Activated CD8-positive, alpha-beta T cell treated with anti-CD3 and anti-CD28 coated beads for 36 hours (primary cell): ENCODE measurements around the gene PFN4. TPM values are rescaled to one million over a fixed set of nuclear protein-coding genes. Genes with fewer than 3 reads are reported as not detected.

Source experiments
- ATAC-seq: fragments of 200-7000 bp; cut with Tn5 transposase; one replicate; pipeline ENCODE4 v1.10.0; 2021; ENCODE audit warnings: mild to moderate bottlenecking, moderate library complexity
- CTCF ChIA-PET: fragments of 350-600 bp; sonication (Branson Sonifier 250); formaldehyde crosslinking; loops from one replicate; lab custom pipeline; 2021; ENCODE audit warnings: antibody characterized with exemption; lab: Charles Lee
- POLR2A ChIA-PET: fragments of 350-600 bp; sonication (Branson Sonifier 250); formaldehyde crosslinking; loops from one replicate; lab custom pipeline; 2021; ENCODE audit warnings: antibody characterized with exemption; lab: Charles Lee
- DNase-seq: peaks from one replicate; pipeline ENCODE4 v3.0.0-alpha.2; 2020
- H3K27ac Mint-ChIP-seq: one replicate; pipeline ENCODE4 v1.8.0; 2021; ENCODE audit warnings: mild to moderate bottlenecking, mixed read lengths
- H3K27me3 Mint-ChIP-seq: one replicate; pipeline ENCODE4 v1.8.0; 2021; ENCODE audit warnings: mixed read lengths
- H3K36me3 Mint-ChIP-seq: one replicate; pipeline ENCODE4 v1.8.0; 2021; ENCODE audit warnings: low read depth, mixed read lengths
- H3K4me1 Mint-ChIP-seq: one replicate; pipeline ENCODE4 v1.8.0; 2021; ENCODE audit warnings: low read depth, mixed read lengths
- H3K4me3 Mint-ChIP-seq: one replicate; pipeline ENCODE4 v1.8.0; 2021; ENCODE audit warnings: mild to moderate bottlenecking, moderate library complexity, mixed read lengths
- H3K9me3 Mint-ChIP-seq: one replicate; pipeline ENCODE4 v1.8.0; 2021; ENCODE audit warnings: mixed read lengths
- CTCF ChIP-seq: fragments of 200-600 bp; IDR thresholded peaks from one replicate; pipeline ENCODE4 v1.8.0; 2022; ENCODE audit warnings: antibody characterized with exemption, mild to moderate bottlenecking
- intact Hi-C: fragments of 100-400 bp; cut with micrococcal nuclease; formaldehyde crosslinking; loops from one replicate; pipeline ENCODE4 v1.10.0; 2022
- total RNA-seq, 2 experiments: library from RNA; stranded (reverse); gene quantifications; one replicate each; pipeline ENCODE4 v1.2.3, GENCODE V29; 2021

Gene PFN4
- total RNA-seq, 2 experiments from 2014 or later: not detected

DNA sequence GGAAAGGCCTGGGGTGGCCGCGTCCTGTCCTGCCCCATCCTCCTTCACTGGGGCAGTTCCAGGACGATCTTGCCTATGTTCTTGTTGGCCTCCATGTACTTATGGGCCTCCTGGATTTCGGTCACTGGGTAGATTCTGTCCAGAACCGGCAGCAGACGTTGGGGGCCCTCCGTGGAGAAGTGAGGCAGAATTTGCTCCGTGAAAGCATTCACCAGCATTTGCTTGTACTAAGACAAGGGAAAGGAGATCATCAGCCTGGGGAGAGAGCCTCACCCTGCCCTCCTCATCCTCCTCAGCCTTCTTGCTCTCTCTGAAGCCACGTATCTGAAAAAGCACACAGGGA lies 45.6 kb downstream of the PFN4 start:
- peak; percentile 12 for DNase-seq
- Mint-ChIP-seq H3K27me3 (no peaks in the 10 kb centered on the region), H3K27ac (peak overlapping the region; percentile 56), H3K9me3 (no peaks in the 10 kb centered on the region), H3K36me3 (peaks cover 20% of the 10 kb centered on the region), H3K4me1 (peaks cover 33% of the 10 kb centered on the region), H3K4me3 (peak overlapping the region; percentile 93)
- ATAC-seq: no peak
- ChIA-PET CTCF (interaction anchor here (1.2 to 5.7 kb wide), 3 partner anchors 12 to 253 kb away, joined by 6 to 27 read pairs (median 24); partner anchors contain the start of gene ATAD2B), POLR2A (interaction anchor here (1.1 to 2.4 kb wide), 4 partner anchors 11 to 152 kb away, joined by 3 to 18 read pairs (median 8); partner anchors contain the start of gene ATAD2B)
- intact Hi-C loops: loop anchor here (5.0 kb wide), 1 partner anchor 150 kb away; the partner anchor contains the start of gene ATAD2B
- TF ChIP-seq CTCF: no peak

DNA sequence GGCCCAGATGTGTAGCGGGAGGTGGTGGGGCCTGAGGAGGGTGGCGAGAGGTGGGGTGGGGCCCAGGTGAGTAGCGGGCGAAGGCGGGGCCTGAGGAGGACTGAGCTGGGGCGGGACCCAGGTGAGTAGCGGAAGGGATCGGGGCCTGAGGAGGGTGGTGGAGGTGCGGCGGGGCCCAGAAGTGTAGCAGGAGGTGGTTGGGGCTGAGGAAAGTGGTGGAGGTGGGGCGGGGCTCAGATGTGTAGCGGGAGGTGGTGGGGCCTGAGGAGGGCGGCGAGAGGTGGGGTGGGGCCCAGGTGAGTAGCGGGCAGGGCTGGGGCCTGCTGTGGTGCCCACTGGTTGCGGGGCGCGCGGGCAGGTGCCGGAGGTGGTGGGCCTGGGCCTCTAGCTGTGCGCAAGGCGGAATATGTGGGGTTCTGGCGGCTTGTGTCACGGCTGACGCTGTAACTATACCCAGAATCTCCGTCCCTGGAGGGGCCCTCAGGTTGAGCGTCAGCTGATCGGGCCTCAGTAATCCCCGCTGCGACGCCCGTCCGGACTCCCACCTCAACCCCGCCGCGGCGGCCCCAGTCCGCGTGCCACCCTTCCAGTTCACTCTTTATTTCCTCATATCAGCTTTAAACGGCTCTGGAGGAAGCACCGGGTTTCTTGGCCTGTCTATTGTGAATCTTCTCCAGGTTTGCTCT lies 46.1 kb downstream of the PFN4 start:
- DNase-seq (peak; percentile 43), ATAC-seq (peak; percentile 10)
- peak overlapping the region; percentile 93 for H3K4me3 Mint-ChIP-seq
- peaks cover 36% of the 10 kb centered on the region for H3K4me1 Mint-ChIP-seq
- ChIA-PET CTCF (interaction anchor here (0.8 to 5.7 kb wide), 6 partner anchors 8 to 256 kb away, joined by 3 to 27 read pairs (median 7); partner anchors contain the start of genes ATAD2B and TP53I3), POLR2A (interaction anchor here (0.7 to 2.4 kb wide), 7 partner anchors 10 to 284 kb away, joined by 3 to 18 read pairs (median 3); partner anchors contain the start of genes ATAD2B and ITSN2)
- no peak for TF ChIP-seq CTCF
- peaks cover 18% of the 10 kb centered on the region for H3K36me3 Mint-ChIP-seq
- H3K27me3 Mint-ChIP-seq: no peaks in the 10 kb centered on the region
- H3K9me3 Mint-ChIP-seq: no peaks in the 10 kb centered on the region
- H3K27ac Mint-ChIP-seq: peak overlapping the region; percentile 98
- intact Hi-C loops: loop anchor here (5.0 kb wide), 1 partner anchor 150 kb away; the partner anchor contains the start of gene ATAD2B

DNA sequence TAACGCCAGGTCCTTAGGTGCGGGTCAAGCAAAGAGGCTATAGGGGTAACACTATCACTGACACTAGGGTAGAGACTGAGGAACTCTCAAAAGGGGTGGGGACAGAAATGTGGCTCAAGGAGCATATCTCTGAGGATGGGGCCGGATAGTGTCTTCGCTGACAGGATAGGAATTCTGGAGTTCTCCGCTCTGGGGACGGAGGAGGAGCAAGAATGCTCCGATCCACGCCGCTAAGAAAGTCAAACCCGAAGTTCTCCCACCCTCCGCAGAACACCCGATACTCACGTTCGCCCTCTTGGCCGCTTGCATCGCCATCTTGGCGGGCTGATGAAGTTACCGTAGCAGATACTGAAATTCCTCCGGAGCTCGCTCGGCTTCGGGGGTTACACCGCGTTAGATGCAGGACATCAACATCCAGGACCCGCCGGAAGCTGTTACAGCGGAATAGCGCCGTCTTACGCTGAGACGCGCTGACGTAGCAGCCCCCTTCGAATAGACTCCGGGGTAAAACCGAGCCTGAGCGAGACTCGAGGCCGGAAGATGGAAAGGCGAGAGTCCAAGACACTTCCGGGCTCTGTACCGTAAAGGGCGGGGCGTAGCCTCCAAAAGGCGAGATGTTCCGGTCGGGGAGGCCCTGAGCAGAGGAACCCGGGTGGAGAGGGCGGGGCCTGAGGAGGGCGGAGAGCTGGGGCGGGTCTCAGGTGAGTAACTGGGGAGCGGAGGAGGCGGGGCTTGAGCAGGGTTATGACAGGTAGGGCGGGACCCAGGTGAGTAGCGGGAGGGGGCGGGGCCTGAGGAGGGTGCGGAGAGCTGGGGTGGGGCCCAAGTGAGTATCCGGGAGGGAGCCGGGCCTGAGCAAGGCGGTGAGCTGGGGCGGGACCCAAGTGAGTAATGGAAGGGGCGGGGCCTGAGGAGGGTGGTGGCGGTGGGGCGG lies 47.0 kb downstream of the PFN4 start, which contains the start of gene SF3B6:
Gene SF3B6, minus strand, starts transcription at position 412 of the 934 bp plus-strand sequence. Its CDS starts 97 bp downstream, at position 315.
- CTCF ChIA-PET: interaction anchor here (0.8 to 5.7 kb wide), 6 partner anchors 9 to 255 kb away, joined by 3 to 27 read pairs (median 7); partner anchors contain the start of genes ATAD2B and TP53I3
- peaks cover 36% of the 10 kb centered on the region for H3K4me1 Mint-ChIP-seq
- intact Hi-C loops: loop anchor here (5.0 kb wide), 1 partner anchor 149 kb away; the partner anchor contains the start of gene ATAD2B
- no peaks in the 10 kb centered on the region for H3K27me3 Mint-ChIP-seq
- H3K9me3 Mint-ChIP-seq: no peaks in the 10 kb centered on the region
- TF ChIP-seq CTCF: no peak
- ATAC-seq (peak; percentile 92), DNase-seq (peak; percentile 100)
- POLR2A ChIA-PET: interaction anchor here (0.7 to 2.4 kb wide), 9 partner anchors 10 to 284 kb away, joined by 3 to 18 read pairs (median 3); partner anchors contain the start of genes ATAD2B, ITSN2 and WDCP
- peak within 1 kb of the TSS; percentile 98 for H3K27ac Mint-ChIP-seq
- peaks cover 18% of the 10 kb centered on the region for H3K36me3 Mint-ChIP-seq
- H3K4me3 Mint-ChIP-seq: peak within 1 kb of the TSS; percentile 93

DNA sequence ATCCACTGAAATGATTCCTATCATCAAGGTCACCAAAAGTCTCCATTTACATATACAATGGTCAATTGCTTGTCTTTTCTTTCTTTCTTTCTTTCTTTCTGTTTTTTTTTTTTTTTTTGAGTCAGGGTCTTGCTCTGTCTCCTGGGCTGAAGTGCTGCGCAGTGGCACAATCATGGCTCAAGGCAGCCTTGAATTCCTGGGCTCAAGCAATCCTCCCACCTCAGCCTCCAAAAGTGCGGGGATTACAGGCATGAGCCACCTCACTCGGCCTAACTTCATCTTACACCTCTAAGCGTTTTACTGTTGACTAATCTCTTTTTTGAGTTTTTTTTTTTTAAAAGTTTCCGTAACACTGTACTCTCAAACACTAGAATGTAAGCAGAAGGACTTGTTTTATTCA lies 47.9 kb downstream of the PFN4 start:
- TF ChIP-seq CTCF: no peak
- POLR2A ChIA-PET: interaction anchor here (1.6 to 2.4 kb wide), 2 partner anchors 25 to 148 kb away, joined by 3 to 18 read pairs; partner anchors contain the start of gene ATAD2B
- Mint-ChIP-seq H3K4me1 (peaks cover 36% of the 10 kb centered on the region), H3K27me3 (no peaks in the 10 kb centered on the region), H3K4me3 (peak overlapping the region; percentile 93), H3K27ac (peak overlapping the region; percentile 98), H3K36me3 (peaks cover 18% of the 10 kb centered on the region), H3K9me3 (no peaks in the 10 kb centered on the region)
- intact Hi-C loops: loop anchor here (5.0 kb wide), 1 partner anchor 148 kb away; the partner anchor contains the start of gene ATAD2B
- no peak for DNase-seq
- ATAC-seq: no peak
- CTCF ChIA-PET: no interaction called here
